ENCODE data around the gene USP24. TPM values are rescaled to one million over a fixed set of nuclear protein-coding genes. Genes with fewer than 3 reads are reported as not detected.

USP24 gene
- polyA plus RNA-seq, 1 experiment: 20.9 TPM

DNA sequence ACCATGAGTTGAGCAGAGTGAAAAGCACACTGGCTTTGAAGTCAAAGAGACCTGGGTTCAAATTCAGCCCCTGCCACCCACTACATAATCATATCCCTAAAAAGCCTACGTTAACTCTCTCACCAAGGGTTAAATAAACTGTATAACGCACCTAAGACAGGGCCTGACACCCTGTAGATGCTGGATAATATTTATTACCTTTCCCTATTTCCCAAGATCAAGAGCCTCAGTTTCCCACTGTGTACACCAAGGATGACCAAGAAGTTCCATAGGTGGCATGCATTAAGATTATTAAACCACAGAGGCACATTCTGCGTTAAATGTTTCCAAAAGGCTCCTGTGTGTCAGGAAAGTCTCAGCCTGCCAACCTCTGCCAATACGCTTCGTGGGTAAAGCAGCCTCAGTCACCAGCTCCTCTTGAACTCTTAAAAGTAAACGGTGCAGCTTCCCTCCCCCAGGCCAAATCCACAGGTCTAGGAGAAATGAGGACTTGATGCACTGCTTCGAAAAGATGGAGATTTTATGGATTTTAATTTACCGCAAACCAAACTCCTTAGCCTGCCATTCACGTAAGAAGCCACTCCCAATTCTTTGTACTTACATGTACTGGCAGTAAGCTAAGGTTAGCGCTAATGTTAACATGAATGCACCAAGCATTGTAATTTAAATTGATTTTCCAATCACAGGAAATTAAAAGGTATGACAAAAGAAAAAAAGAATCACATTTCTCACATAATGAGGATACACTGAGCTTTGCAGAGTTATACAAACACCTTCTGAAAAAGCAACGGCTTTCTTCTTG, 2.6 kb downstream of the USP24 start:
- TF ChIP-seq, protein P1, sequence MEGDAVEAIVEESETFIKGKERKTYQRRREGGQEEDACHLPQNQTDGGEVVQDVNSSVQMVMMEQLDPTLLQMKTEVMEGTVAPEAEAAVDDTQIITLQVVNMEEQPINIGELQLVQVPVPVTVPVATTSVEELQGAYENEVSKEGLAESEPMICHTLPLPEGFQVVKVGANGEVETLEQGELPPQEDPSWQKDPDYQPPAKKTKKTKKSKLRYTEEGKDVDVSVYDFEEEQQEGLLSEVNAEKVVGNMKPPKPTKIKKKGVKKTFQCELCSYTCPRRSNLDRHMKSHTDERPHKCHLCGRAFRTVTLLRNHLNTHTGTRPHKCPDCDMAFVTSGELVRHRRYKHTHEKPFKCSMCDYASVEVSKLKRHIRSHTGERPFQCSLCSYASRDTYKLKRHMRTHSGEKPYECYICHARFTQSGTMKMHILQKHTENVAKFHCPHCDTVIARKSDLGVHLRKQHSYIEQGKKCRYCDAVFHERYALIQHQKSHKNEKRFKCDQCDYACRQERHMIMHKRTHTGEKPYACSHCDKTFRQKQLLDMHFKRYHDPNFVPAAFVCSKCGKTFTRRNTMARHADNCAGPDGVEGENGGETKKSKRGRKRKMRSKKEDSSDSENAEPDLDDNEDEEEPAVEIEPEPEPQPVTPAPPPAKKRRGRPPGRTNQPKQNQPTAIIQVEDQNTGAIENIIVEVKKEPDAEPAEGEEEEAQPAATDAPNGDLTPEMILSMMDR (IDR thresholded peaks at IDR 0.05; ENCODE audit: low read depth, low read length): no peak
- POLR2A ChIA-PET: interaction anchor here (0.6 kb wide), 1 partner anchor 22 kb away, joined by 6 read pairs; no protein-coding TSS in a partner anchor
- DNase-seq (ENCODE audit: low read depth, low spot score): no peak
- Histone ChIP-seq H3K27ac (ENCODE audit: low read depth, low read length) (no peak overlapping the region), H3K27me3 (ENCODE audit: control insufficient read depth, insufficient read depth, low read length) (no peaks in the 10 kb centered on the region), H3K9me3 (ENCODE audit: control insufficient read depth, insufficient read depth, low read length) (no peaks in the 10 kb centered on the region), H3K4me3 (ENCODE audit: low read depth, low read length) (no peak overlapping the region; the same call in 1 of the 2 replicates)
- CTCF ChIA-PET: interaction anchor here (0.6 to 1.3 kb wide), 3 partner anchors 65 to 1372 kb away, joined by 3 to 6 read pairs (median 4); no protein-coding TSS in a partner anchor

DNA sequence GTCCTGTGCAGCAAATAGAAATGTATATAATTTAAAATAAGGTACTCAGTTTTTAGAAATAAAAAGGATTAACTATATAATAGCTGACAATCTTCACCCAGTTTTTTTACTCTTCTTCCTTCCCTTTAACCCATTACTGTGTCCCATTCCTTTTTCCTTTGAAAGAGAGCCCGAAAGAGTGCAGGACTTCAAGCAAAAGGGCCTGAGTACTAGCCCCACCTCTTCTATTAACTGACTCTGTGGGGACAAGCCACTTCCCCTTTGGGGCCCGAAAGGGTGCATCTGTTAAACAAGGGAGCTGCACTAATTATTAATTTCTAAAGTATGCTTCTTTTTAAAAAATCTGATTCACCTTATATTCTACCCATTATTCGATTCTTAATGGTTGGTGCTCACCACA, 3.3 kb downstream of the USP24 start:
- Histone ChIP-seq H3K4me3 (ENCODE audit: low read depth, low read length) (no peak overlapping the region), H3K9me3 (ENCODE audit: control insufficient read depth, insufficient read depth, low read length) (no peaks in the 10 kb centered on the region), H3K27ac (ENCODE audit: low read depth, low read length) (no peak overlapping the region), H3K27me3 (ENCODE audit: control insufficient read depth, insufficient read depth, low read length) (no peaks in the 10 kb centered on the region)
- TF ChIP-seq, protein P1 (IDR thresholded peaks at IDR 0.05; ENCODE audit: low read depth, low read length): no peak
- no peak for DNase-seq (ENCODE audit: low read depth, low spot score)
- CTCF ChIA-PET: interaction anchor here (0.6 to 1.3 kb wide), 2 partner anchors 66 to 68 kb away, joined by 3 to 4 read pairs; no protein-coding TSS in a partner anchor
- POLR2A ChIA-PET: no interaction called here

DNA sequence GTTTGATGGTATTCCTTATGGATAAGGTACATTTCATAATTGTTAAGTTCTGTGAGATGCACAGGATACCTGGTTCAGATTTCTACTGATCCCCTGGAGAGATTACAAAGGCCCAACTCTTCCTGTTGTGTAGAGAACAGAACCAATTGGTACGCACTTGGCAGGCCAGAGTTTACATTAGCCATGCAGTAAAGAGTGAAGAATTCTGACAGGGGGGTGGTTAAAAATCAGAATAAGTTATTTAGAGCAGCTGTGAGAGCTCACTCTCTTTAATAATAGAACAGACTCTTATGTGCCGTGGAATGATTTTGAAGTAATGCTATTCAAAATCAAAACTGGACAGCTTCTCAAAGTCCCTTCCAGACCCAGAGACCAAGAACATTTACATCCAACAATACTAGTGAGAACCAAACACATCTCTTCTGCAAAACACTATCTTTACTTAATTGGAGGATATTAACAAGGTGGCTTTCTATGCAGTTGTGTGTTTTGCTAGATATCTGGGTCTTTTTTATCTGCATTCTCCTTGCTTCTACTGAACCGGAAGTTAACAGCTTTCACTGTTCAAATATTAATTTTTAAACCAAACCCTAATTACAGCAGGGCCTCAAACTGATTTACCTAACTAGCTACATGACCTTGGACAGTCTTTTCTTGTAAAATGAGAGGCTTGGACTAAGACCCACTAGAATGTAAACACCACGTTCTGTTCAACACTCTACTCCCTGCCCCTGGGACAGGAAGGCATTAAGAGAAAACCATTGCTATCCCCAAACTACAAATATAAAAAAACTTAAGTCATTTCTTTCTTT, 4.0 kb downstream of the USP24 start:
- no peaks in the 10 kb centered on the region for H3K27me3 ChIP-seq (ENCODE audit: control insufficient read depth, insufficient read depth, low read length)
- TF ChIP-seq, protein P1 (IDR thresholded peaks at IDR 0.05; ENCODE audit: low read depth, low read length): no peak
- POLR2A ChIA-PET: no interaction called here
- H3K4me3 ChIP-seq (ENCODE audit: low read depth, low read length): no peak overlapping the region
- no peaks in the 10 kb centered on the region for H3K9me3 ChIP-seq (ENCODE audit: control insufficient read depth, insufficient read depth, low read length)
- CTCF ChIA-PET: interaction anchor here (0.6 to 1.3 kb wide), 2 partner anchors 67 to 69 kb away, joined by 3 to 4 read pairs; no protein-coding TSS in a partner anchor
- H3K27ac ChIP-seq (ENCODE audit: low read depth, low read length): no peak overlapping the region
- no peak for DNase-seq (ENCODE audit: low read depth, low spot score)

DNA sequence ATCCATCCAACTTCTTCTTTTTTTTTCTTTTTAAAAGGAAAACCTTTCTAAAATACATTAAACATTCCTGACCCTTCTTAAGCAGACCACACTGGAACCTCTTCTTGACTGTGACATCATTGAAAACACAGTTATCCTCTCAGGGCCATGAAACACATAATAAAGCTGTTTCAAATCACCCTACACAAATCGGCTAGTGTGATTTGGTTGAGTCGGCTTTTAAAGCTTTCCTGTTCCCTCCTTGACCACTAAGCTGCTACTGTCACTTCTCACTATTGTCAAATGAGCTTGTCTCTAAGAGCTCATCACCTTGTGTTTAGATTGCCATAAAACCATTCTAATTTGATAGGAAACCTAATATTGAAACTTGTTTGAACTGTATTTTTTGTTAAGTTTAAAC, 5.9 kb downstream of the USP24 start:
- Histone ChIP-seq H3K9me3 (ENCODE audit: control insufficient read depth, insufficient read depth, low read length) (no peaks in the 10 kb centered on the region), H3K27me3 (ENCODE audit: control insufficient read depth, insufficient read depth, low read length) (no peaks in the 10 kb centered on the region), H3K4me3 (ENCODE audit: low read depth, low read length) (no peak overlapping the region), H3K27ac (ENCODE audit: low read depth, low read length) (no peak overlapping the region)
- TF ChIP-seq, protein P1 (IDR thresholded peaks at IDR 0.05; ENCODE audit: low read depth, low read length): no peak
- ChIA-PET POLR2A (no interaction called here), CTCF (interaction anchor here (1.0 to 2.0 kb wide), 3 partner anchors 15 to 1377 kb away, joined by 3 to 4 read pairs (median 3); no protein-coding TSS in a partner anchor)
- DNase-seq (ENCODE audit: low read depth, low spot score): no peak
